ENCODE measurements around the gene MRPL18.

Gene MRPL18

DNA sequence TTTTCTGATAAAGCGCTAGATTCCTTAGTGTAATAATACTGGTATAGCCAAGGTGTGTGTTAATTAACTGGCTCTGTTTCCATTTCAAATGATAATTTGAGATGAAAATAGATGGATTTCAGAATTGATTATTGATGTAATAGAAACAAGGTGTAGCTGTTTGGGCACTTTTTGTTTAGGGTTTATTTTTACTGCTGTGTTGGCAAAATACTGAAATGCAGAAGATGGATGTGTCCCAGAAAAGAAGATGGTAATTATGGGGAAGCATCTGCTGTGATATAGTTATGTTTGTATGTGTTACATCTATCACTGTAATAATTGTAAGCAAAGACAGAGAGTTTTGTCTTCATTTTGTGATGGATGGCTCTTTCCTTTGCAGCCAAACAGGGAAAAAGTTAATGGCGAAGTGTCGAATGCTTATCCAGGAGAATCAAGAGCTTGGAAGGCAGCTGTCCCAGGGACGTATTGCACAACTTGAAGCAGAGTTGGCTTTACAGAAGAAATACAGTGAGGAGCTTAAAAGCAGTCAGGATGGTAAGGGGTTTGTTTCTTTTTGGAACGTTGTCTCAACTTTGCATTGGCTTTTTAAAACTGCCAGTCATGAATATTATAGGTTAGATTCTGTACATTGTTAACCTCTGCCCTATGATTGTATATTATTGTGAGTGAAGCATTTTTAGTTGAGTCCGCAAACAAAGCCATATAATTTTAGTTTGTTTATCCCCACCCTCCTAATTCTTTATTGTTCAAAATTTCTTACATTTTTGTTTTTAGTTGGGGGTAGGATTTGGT is 37.0 kb upstream of the MRPL18 start:
- Histone ChIP-seq H3K4me1 (ENCODE audit: control extremely low read depth in 1 of 4, control insufficient read depth in 4 of 4, insufficient read depth in 4 of 4, low read length in 3 of 4) (no peaks in the 10 kb centered on the region), H3K9me3 (ENCODE audit: control extremely low read depth in 1 of 5, control insufficient read depth in 4 of 5, insufficient read depth in 2 of 5, low read depth in 1 of 5, low read length in 4 of 5) (no peaks in the 10 kb centered on the region), H3K27me3 (replicated peaks in 2 of 5; ENCODE audit: control insufficient read depth in 4 of 5, insufficient read depth in 5 of 5, low read length in 4 of 5) (no peaks in the 10 kb centered on the region), H3K27ac (ENCODE audit: insufficient read depth in 1 of 2, low read depth in 1 of 2, low read length in 2 of 2, poor library complexity in 1 of 2, severe bottlenecking in 2 of 2) (no peak overlapping the region), H3K36me3 (ENCODE audit: control insufficient read depth in 4 of 4, insufficient read depth in 4 of 4, low read length in 3 of 4) (peaks cover 23 to 86% (median 52%) of the 10 kb centered on the region in 4 experiments), H3K4me3 (ENCODE audit: control insufficient read depth in 1 of 7, extremely low read depth in 1 of 7, insufficient read depth in 4 of 7, low read depth in 2 of 7, low read length in 6 of 7) (no peak overlapping the region)
- 96% methylated on average over 3 of the region's 6 CpGs for WGBS (ENCODE audit: insufficient coverage)
- ChIA-PET POLR2A (interaction anchor here (0.7 kb wide), 1 partner anchor 60 kb away, joined by 5 read pairs; the partner anchor contains the start of gene SOD2), CTCF (interaction anchor here (1.3 to 2.8 kb wide), 2 partner anchors 11 to 33 kb away, joined by 3 to 10 read pairs; no protein-coding TSS in a partner anchor)
- DNase-seq = no peak

DNA sequence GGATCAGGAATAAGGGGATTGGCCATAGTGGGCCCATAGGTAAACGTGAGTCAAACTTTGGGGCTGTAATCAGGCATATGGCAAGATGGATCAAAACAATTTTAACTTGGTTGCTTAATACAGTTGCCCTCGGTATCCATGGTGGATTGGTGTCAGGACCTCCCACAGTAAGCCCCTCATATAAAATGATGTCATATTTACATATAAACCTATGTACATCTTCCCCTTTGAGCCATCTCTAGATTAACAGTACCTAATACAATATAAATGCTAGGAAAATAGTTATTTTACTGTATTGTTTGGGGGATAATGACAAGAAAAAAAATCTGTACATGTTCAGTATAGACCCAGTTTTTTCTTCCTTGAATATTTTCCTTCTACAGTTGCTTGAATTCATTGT is 35.9 kb upstream of the MRPL18 start:
- ChIA-PET POLR2A (no interaction called here), CTCF (no interaction called here)
- no peaks in the 10 kb centered on the region for H3K4me1 ChIP-seq (ENCODE audit: control extremely low read depth in 1 of 4, control insufficient read depth in 4 of 4, insufficient read depth in 4 of 4, low read length in 3 of 4)
- no peaks in the 10 kb centered on the region for H3K27me3 ChIP-seq (replicated peaks in 2 of 5; ENCODE audit: control insufficient read depth in 4 of 5, insufficient read depth in 5 of 5, low read length in 4 of 5)
- peaks cover 23 to 82% (median 54%) of the 10 kb centered on the region in 4 experiments for H3K36me3 ChIP-seq (ENCODE audit: control insufficient read depth in 4 of 4, insufficient read depth in 4 of 4, low read length in 3 of 4)
- no peak overlapping the region for H3K4me3 ChIP-seq (ENCODE audit: control insufficient read depth in 1 of 7, extremely low read depth in 1 of 7, insufficient read depth in 4 of 7, low read depth in 2 of 7, low read length in 6 of 7)
- no peaks in the 10 kb centered on the region for H3K9me3 ChIP-seq (ENCODE audit: control extremely low read depth in 1 of 5, control insufficient read depth in 4 of 5, insufficient read depth in 2 of 5, low read depth in 1 of 5, low read length in 4 of 5)
- WGBS (ENCODE audit: insufficient coverage) = 100% methylated on average over 1 of the region's 2 CpGs
- H3K27ac ChIP-seq (ENCODE audit: insufficient read depth in 1 of 2, low read depth in 1 of 2, low read length in 2 of 2, poor library complexity in 1 of 2, severe bottlenecking in 2 of 2) = no peak overlapping the region
- DNase-seq = no peak

DNA sequence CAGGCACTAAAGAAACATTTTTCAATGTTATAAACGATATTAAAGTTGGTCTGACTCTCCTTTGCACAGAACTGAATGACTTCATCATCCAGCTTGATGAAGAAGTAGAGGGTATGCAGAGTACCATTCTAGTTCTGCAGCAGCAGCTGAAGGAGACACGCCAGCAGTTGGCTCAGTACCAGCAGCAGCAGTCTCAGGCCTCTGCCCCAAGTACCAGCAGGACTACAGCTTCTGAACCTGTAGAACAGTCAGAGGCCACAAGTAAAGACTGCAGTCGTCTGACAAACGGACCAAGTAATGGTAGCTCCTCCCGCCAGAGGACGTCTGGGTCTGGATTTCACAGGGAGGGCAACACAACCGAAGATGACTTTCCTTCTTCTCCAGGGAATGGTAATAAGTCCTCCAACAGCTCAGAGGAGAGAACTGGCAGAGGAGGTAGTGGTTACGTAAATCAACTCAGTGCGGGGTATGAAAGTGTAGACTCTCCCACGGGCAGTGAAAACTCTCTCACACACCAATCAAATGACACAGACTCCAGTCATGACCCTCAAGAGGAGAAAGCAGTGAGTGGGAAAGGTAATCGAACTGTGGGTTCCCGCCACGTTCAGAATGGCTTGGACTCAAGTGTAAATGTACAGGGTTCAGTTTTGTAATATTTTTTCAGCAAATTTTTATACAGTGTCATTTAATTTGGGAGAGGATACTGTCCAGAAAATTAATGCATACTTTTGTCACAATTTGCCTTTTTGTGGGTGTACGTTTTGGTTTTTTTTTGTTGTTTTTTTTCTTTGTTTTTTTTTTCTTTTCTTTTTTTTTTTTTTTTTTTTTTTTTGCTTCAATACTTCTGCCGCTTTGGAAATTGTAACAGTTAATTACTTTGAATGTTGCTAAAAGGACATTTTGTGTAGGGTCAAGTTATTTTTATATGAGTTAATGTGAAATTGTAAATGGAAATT is 35.0 kb upstream of the MRPL18 start:
- WGBS (ENCODE audit: insufficient coverage) = 93% methylated on average over 10 of the region's 15 CpGs
- H3K36me3 ChIP-seq (ENCODE audit: control insufficient read depth in 4 of 4, insufficient read depth in 4 of 4, low read length in 3 of 4) = peaks cover 23 to 75% (median 51%) of the 10 kb centered on the region in 4 experiments
- ChIA-PET CTCF (interaction anchor here (1.5 to 2.2 kb wide), 2 partner anchors 20 to 67 kb away, joined by 3 to 4 read pairs; no protein-coding TSS in a partner anchor), POLR2A (no interaction called here)
- H3K9me3 ChIP-seq (ENCODE audit: control extremely low read depth in 1 of 5, control insufficient read depth in 4 of 5, insufficient read depth in 2 of 5, low read depth in 1 of 5, low read length in 4 of 5) = no peaks in the 10 kb centered on the region
- no peak overlapping the region for H3K27ac ChIP-seq (ENCODE audit: insufficient read depth in 1 of 2, low read depth in 1 of 2, low read length in 2 of 2, poor library complexity in 1 of 2, severe bottlenecking in 2 of 2)
- no peak overlapping the region for H3K4me3 ChIP-seq (ENCODE audit: control insufficient read depth in 1 of 7, extremely low read depth in 1 of 7, insufficient read depth in 4 of 7, low read depth in 2 of 7, low read length in 6 of 7)
- no peaks in the 10 kb centered on the region for H3K4me1 ChIP-seq (ENCODE audit: control extremely low read depth in 1 of 4, control insufficient read depth in 4 of 4, insufficient read depth in 4 of 4, low read length in 3 of 4)
- H3K27me3 ChIP-seq (replicated peaks in 2 of 5; ENCODE audit: control insufficient read depth in 4 of 5, insufficient read depth in 5 of 5, low read length in 4 of 5) = no peaks in the 10 kb centered on the region
- no peak for DNase-seq

DNA sequence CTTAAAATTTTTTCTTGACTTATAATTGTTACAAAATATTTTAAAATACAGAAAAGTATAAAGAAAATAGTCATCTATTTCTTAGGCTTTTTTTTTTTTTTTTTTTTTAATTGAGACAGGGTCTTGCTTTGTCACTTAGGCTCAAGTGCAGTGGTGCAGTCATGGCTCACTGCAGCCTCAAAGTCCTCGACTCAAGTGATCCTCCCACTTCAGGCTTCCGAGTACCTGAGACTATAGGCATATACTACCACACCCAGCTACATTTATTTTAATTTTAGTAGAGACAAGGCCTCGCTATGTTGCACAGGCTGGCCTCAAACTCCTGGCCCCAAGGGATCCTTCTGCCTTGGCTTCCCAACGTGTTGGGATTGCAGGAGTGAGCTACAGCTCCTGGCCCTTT is 33.8 kb upstream of the MRPL18 start:
- ChIA-PET CTCF (interaction anchor here (1.2 to 2.2 kb wide), 4 partner anchors 9 to 97 kb away, joined by 3 to 6 read pairs (median 4); no protein-coding TSS in a partner anchor), POLR2A (no interaction called here)
- H3K27ac ChIP-seq (ENCODE audit: insufficient read depth in 1 of 2, low read depth in 1 of 2, low read length in 2 of 2, poor library complexity in 1 of 2, severe bottlenecking in 2 of 2) = no peak overlapping the region
- H3K36me3 ChIP-seq (ENCODE audit: control insufficient read depth in 4 of 4, insufficient read depth in 4 of 4, low read length in 3 of 4) = peaks cover 20 to 67% (median 47%) of the 10 kb centered on the region in 4 experiments
- H3K27me3 ChIP-seq (replicated peaks in 2 of 5; ENCODE audit: control insufficient read depth in 4 of 5, insufficient read depth in 5 of 5, low read length in 4 of 5) = no peaks in the 10 kb centered on the region
- no peak overlapping the region for H3K4me3 ChIP-seq (ENCODE audit: control insufficient read depth in 1 of 7, extremely low read depth in 1 of 7, insufficient read depth in 4 of 7, low read depth in 2 of 7, low read length in 6 of 7)
- DNase-seq = no peak
- no peaks in the 10 kb centered on the region for H3K9me3 ChIP-seq (ENCODE audit: control extremely low read depth in 1 of 5, control insufficient read depth in 4 of 5, insufficient read depth in 2 of 5, low read depth in 1 of 5, low read length in 4 of 5)
- WGBS (ENCODE audit: insufficient coverage) = 96% methylated on average over 4 of the region's 4 CpGs
- H3K4me1 ChIP-seq (ENCODE audit: control extremely low read depth in 1 of 4, control insufficient read depth in 4 of 4, insufficient read depth in 4 of 4, low read length in 3 of 4) = peaks cover 9 to 12% (median 11%) of the 10 kb centered on the region in 4 experiments

DNA sequence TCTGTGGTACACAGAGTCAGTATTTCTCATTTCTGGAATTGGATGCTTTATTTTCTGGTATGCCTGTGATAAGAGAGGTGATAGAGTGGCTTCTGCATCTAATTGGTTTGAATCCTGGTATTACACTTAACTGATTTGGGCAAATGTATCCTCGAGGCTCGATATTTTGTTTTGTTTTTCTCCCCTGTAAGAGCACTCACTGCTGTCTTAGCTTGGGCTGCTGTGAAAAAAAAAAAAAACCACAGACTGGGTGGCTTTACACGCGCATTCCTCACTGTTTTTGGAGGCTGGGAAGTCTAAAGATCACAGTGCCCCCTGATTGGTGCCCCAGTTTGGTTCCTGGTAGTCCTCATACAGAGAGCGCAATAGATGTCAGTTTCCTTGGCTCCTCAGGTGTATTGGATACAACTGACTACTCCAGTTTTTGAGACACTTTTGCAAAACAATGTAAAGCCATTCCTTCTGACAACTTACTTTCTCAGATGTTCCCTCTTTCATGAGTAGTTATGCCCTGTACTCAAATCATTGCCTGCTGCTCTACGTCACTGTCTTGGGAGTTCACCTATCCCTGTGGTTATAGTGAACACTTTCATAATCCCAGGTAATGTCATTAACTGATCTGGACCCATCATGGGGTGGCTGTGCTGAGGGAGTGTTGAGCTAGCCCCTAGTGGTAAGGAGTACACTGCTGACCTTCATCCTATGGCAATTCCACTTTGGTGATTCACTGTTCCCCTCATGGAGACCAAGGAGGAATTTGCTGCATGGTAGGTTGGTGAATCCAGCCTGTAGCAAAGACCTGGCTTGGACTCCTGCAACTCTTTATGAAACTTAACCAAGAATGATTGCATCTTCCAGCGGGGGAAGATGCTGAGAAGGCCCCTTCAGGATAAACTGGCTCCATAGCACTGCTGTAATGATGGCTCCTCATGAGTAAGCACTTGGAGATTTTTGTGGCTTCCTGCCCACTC is 32.0 kb upstream of the MRPL18 start:
- Histone ChIP-seq H3K27me3 (replicated peaks in 2 of 5; ENCODE audit: control insufficient read depth in 4 of 5, insufficient read depth in 5 of 5, low read length in 4 of 5) (no peaks in the 10 kb centered on the region), H3K4me1 (ENCODE audit: control extremely low read depth in 1 of 4, control insufficient read depth in 4 of 4, insufficient read depth in 4 of 4, low read length in 3 of 4) (peaks cover 11 to 25% (median 22%) of the 10 kb centered on the region in 4 experiments), H3K36me3 (ENCODE audit: control insufficient read depth in 4 of 4, insufficient read depth in 4 of 4, low read length in 3 of 4) (peaks cover 11 to 57% (median 37%) of the 10 kb centered on the region in 4 experiments), H3K27ac (ENCODE audit: insufficient read depth in 1 of 2, low read depth in 1 of 2, low read length in 2 of 2, poor library complexity in 1 of 2, severe bottlenecking in 2 of 2) (no peak overlapping the region), H3K9me3 (ENCODE audit: control extremely low read depth in 1 of 5, control insufficient read depth in 4 of 5, insufficient read depth in 2 of 5, low read depth in 1 of 5, low read length in 4 of 5) (no peaks in the 10 kb centered on the region), H3K4me3 (ENCODE audit: control insufficient read depth in 1 of 7, extremely low read depth in 1 of 7, insufficient read depth in 4 of 7, low read depth in 2 of 7, low read length in 6 of 7) (no peak overlapping the region)
- POLR2A ChIA-PET = interaction anchor here (0.6 kb wide), 1 partner anchor 20 kb away, joined by 3 read pairs; no protein-coding TSS in a partner anchor
- WGBS (ENCODE audit: insufficient coverage) = 98% methylated on average over 7 of the region's 7 CpGs
- CTCF ChIA-PET = interaction anchor here (1.2 to 1.7 kb wide), 3 partner anchors 17 to 95 kb away, joined by 3 to 4 read pairs (median 3); no protein-coding TSS in a partner anchor
- DNase-seq = peak in 1 of 3 donors; percentile 29

DNA sequence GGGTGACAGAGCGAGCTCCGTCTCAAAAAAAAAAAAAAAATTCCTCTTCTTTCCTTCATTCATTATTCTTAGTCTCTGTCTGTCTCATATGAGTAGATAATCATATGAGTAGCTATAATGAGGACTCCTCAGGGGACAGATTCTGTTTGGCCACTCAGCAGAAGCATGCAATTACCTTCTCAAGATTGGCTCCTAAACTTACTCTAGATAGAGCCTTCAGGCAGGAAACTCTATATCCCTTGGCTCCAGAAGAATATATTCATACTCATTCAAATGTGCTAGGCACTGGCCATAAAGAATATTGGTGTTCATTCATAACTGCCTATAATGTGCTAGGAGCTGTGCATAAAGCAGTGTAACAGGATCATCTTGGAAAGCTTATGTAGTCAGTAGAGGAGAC is 30.6 kb upstream of the MRPL18 start:
- Histone ChIP-seq H3K4me3 (ENCODE audit: control insufficient read depth in 1 of 7, extremely low read depth in 1 of 7, insufficient read depth in 4 of 7, low read depth in 2 of 7, low read length in 6 of 7) (no peak overlapping the region), H3K4me1 (ENCODE audit: control extremely low read depth in 1 of 4, control insufficient read depth in 4 of 4, insufficient read depth in 4 of 4, low read length in 3 of 4) (peaks cover 11 to 31% (median 23%) of the 10 kb centered on the region in 4 experiments), H3K27ac (ENCODE audit: insufficient read depth in 1 of 2, low read depth in 1 of 2, low read length in 2 of 2, poor library complexity in 1 of 2, severe bottlenecking in 2 of 2) (no peak overlapping the region), H3K27me3 (replicated peaks in 2 of 5; ENCODE audit: control insufficient read depth in 4 of 5, insufficient read depth in 5 of 5, low read length in 4 of 5) (no peaks in the 10 kb centered on the region), H3K36me3 (ENCODE audit: control insufficient read depth in 4 of 4, insufficient read depth in 4 of 4, low read length in 3 of 4) (peaks cover 14 to 51% (median 30%) of the 10 kb centered on the region in 4 experiments), H3K9me3 (ENCODE audit: control extremely low read depth in 1 of 5, control insufficient read depth in 4 of 5, insufficient read depth in 2 of 5, low read depth in 1 of 5, low read length in 4 of 5) (no peaks in the 10 kb centered on the region)
- CTCF ChIA-PET = interaction anchor here (0.8 to 1.7 kb wide), 7 partner anchors 13 to 70 kb away, joined by 3 to 6 read pairs (median 4); no protein-coding TSS in a partner anchor
- POLR2A ChIA-PET = interaction anchor here (0.7 kb wide), 2 partner anchors 33 to 69 kb away, joined by 5 to 6 read pairs; no protein-coding TSS in a partner anchor
- DNase-seq = no peak
- WGBS (ENCODE audit: insufficient coverage) = no CpG with 5 or more reads among the region's 2 CpGs

All from common myeloid progenitor, CD34-positive (primary cell).